Measurements from ENCODE around the gene NRP1.

DNA sequence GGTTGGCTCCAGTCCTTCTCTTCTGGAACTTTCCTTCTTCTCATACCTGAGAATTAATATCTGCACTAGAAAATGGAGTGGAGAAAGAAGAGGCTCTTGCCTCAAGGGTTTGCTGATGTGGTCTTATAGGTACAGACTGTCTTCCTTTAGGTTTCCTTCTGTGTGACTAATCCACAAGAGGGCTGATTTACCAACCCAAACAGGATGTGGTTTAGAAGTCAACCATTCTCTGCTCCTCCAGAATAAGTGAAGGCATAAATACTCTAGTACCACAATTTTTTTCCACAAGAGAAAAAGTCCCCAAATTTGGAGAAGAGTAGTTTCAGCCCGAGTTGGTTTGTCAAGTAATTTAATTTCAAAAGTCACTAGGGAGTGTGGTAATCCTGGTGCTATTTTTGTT is 85.8 kb downstream of the NRP1 start:
- TF ChIP-seq, protein P1, sequence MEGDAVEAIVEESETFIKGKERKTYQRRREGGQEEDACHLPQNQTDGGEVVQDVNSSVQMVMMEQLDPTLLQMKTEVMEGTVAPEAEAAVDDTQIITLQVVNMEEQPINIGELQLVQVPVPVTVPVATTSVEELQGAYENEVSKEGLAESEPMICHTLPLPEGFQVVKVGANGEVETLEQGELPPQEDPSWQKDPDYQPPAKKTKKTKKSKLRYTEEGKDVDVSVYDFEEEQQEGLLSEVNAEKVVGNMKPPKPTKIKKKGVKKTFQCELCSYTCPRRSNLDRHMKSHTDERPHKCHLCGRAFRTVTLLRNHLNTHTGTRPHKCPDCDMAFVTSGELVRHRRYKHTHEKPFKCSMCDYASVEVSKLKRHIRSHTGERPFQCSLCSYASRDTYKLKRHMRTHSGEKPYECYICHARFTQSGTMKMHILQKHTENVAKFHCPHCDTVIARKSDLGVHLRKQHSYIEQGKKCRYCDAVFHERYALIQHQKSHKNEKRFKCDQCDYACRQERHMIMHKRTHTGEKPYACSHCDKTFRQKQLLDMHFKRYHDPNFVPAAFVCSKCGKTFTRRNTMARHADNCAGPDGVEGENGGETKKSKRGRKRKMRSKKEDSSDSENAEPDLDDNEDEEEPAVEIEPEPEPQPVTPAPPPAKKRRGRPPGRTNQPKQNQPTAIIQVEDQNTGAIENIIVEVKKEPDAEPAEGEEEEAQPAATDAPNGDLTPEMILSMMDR (IDR thresholded peaks at IDR 0.05): no peak
- TF ChIP-seq RFX5 (IDR thresholded peaks at IDR 0.05) (no peak), KDM1A (IDR thresholded peaks at IDR 0.05; ENCODE audit: low read depth) (no peak), RNF2 (IDR thresholded peaks at IDR 0.05; ENCODE audit: borderline replicate concordance, low read depth) (no peak), HDAC2 (IDR thresholded peaks at IDR 0.05) (no peak), BHLHE40 (IDR thresholded peaks at IDR 0.05; ENCODE audit: low read depth, low read length) (no peak), EP300 (IDR thresholded peaks at IDR 0.05) (no peak)
